GM12872 (cell line): ENCODE measurements around the gene SGTA.

Experiments
- TF ChIP-seq, protein P1 (sequence below): IDR thresholded peaks from 3 replicates; pipeline ENCODE4 v1.5.1; 2011; ENCODE audit warnings: low read depth, mild to moderate bottlenecking, low read length, moderate library complexity; ENCODE audit not compliant: insufficient read depth

SGTA gene

GRCh38 chr19:2787115-2787514 lies 4.0 kb upstream of the SGTA start:
- TF ChIP-seq, protein P1, sequence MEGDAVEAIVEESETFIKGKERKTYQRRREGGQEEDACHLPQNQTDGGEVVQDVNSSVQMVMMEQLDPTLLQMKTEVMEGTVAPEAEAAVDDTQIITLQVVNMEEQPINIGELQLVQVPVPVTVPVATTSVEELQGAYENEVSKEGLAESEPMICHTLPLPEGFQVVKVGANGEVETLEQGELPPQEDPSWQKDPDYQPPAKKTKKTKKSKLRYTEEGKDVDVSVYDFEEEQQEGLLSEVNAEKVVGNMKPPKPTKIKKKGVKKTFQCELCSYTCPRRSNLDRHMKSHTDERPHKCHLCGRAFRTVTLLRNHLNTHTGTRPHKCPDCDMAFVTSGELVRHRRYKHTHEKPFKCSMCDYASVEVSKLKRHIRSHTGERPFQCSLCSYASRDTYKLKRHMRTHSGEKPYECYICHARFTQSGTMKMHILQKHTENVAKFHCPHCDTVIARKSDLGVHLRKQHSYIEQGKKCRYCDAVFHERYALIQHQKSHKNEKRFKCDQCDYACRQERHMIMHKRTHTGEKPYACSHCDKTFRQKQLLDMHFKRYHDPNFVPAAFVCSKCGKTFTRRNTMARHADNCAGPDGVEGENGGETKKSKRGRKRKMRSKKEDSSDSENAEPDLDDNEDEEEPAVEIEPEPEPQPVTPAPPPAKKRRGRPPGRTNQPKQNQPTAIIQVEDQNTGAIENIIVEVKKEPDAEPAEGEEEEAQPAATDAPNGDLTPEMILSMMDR: no peak

GRCh38 chr19:2785244-2785997 lies 2.3 kb upstream of the SGTA start, which contains the start of gene THOP1:
THOP1 (plus strand) TSS chr19:2785503; CDS start chr19:2785663, 160 bp downstream.
- TF ChIP-seq, protein P1: no peak

DNA sequence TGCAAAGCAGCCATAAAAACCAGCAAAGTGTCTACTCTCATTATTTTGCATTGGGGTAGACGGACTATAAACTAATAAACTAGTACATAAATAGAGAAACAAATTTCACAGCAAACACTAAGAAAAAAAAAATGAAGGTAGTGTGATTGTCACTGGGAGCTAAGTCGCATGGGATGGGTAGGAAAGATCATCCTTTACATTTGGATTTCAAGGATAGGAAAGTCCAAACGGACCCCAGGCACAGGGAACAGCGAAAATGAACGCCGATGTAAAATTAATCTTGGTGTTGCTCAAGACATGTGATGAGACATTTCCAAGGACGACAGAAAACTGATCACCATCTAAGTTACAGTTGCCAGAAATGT lies 690 bp upstream of the SGTA start:
- TF ChIP-seq, protein P1: no peak

GRCh38 chr19:2782329-2782935 lies 641 bp downstream of the SGTA start:
- TF ChIP-seq, protein P1: no peak

DNA sequence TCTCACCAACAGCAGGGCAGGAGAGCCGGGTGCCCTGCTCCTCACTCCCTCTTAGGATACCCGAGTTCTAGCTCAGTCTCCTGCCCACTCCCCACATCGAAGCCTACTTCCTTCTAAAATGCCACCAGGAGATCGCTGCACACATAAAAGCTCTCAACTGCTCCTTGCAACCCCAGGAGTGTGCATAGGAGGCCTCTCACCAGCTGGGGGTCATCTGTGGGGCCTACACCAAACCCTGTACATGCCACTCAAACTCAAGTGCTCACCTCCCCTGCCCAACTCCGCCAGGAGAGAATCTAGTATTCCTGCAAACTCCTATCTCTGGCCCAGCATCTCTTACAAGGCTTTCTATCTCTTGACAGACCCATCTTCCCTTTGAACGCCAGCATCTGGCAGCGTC lies 2.8 kb downstream of the SGTA start:
- TF ChIP-seq, protein P1: no peak

GRCh38 chr19:2779121-2779740 lies 3.8 kb downstream of the SGTA start:
- TF ChIP-seq, protein P1: no peak

DNA sequence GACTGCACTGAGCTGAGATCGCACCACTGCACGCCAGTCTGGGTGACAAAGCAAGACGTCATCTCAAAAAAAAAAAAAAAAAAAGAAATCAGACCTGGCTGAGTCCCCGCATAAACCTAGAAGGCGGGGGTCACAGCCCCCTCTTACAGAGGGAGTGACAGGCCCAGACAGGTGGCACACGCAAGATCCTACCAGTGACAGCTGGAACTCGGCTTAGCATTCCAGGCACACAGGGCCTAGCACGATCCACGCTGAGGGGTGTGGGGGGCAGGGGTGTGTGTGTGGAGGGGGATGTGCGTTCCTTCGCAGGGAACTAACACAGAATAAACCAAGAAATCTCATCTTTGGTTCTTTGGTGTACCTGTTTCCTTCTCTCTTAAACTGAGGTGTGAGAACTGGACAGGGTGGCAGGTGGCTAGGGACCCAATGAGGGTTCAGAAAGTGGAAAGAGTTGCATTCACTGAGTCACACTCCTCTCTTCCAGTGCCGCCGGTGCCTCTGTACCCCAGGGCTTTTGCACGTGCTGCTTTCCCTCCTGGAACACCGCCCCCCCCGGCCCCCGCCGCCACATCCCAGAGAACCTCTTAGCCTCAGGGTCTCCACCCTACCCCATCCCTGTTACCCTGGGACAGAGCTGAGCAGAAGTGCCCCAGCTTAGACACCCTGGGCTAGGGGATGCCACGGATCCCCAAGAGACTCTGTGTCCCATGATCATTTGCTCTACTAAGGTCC lies 5.0 kb downstream of the SGTA start:
- TF ChIP-seq, protein P1: no peak
